ENCODE data around the gene FREY1. TPM values are rescaled to one million over a fixed set of nuclear protein-coding genes. Genes with fewer than 3 reads are reported as not detected.
A peak's percentile ranks its signal among the peaks of the same experiment; 100 is the strongest.

FREY1 gene
- total and polyA plus RNA-seq, 9 of the 15 experiments (the other 6 are each of a cell fraction or from before 2014, with no cell fraction given), result 0.25 to 1.5 (median 1.1) TPM; not detected in 5

DNA sequence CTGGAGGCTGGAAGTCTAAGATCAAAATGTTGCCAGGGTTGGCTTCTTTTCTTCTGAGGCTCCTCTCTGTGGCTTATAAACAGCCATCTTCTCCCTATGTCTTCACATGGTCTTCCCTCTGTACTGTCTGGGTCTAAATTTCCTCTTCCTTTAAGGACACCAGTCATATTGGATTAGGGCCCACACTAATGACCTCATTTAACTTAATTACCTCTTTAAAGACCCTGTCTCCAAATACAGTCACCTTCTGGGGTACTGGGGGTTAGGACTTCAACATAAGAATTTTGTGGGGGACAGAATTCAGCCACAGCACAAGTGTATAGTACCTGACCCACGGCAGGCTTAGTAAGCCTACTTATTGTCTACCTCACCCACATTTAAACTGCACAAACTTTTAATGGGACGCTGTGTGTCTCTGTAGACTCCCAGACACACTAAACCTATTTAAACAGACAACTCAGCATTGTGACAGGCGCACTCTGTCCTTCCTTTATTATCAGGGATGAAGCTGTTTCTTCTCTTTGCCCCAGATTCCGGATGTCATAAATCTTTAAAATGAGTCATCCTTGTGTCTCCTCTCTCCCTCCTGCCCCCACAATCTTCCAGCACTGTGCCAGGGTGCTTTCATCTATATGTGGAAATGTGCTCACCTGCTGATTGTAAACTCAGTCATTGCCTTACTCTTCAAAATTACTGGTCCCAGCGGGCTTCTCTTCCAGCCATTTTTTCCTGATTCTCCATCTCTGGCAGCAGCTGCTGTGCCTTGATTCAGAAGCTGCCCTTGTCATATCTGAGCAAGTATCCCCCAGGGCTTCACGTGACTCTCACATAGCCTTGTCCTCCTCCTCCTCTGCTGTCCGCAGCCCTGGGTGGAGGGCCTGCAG, 27.0 kb downstream of the FREY1 start (continued):
- TF ChIP-seq ZNF165 (CRISPR knock-in tag; IDR thresholded peaks at IDR 0.05; ENCODE audit: borderline replicate concordance) (no peak), KAT7 (CRISPR knock-in tag; IDR thresholded peaks at IDR 0.05; ENCODE audit: borderline replicate concordance) (no peak), ZNF79 (CRISPR knock-in tag; IDR thresholded peaks at IDR 0.05; ENCODE audit: low read depth) (no peak), LARP7 (IDR thresholded peaks at IDR 0.05) (no peak), IRF2 (CRISPR knock-in tag; IDR thresholded peaks at IDR 0.05) (no peak), CC2D1A (IDR thresholded peaks at IDR 0.05) (no peak), HOXB6 (CRISPR knock-in tag; IDR thresholded peaks at IDR 0.05; ENCODE audit: borderline replicate concordance) (no peak), MTA3 (IDR thresholded peaks at IDR 0.05; ENCODE audit: borderline replicate concordance) (no peak), CBFA2T3 (IDR thresholded peaks at IDR 0.05) (peak; percentile 83), MNT (conservative IDR thresholded peaks at IDR 0.05) (peak in 1 of 2 experiments; percentile 48; a peak in 1 of 4 replicates), ZBTB17 (CRISPR knock-in tag; IDR thresholded peaks at IDR 0.05) (no peak), KLF16 (IDR thresholded peaks at IDR 0.05) (0 out of 2 replicates have a peak, but pooled peaks have one; percentile 18), HEY1 (CRISPR knock-in tag; IDR thresholded peaks at IDR 0.05; ENCODE audit: borderline replicate concordance) (no peak), JUNB (CRISPR knock-in tag; conservative IDR thresholded peaks at IDR 0.05) (peak; percentile 55; the same call in 1 of the 2 replicates), NFATC3 (IDR thresholded peaks at IDR 0.05) (no peak), PURB (CRISPR knock-in tag; IDR thresholded peaks at IDR 0.05; ENCODE audit: low read depth) (no peak)
- TF ChIP-seq, protein P1, sequence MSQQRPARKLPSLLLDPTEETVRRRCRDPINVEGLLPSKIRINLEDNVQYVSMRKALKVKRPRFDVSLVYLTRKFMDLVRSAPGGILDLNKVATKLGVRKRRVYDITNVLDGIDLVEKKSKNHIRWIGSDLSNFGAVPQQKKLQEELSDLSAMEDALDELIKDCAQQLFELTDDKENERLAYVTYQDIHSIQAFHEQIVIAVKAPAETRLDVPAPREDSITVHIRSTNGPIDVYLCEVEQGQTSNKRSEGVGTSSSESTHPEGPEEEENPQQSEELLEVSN (IDR thresholded peaks at IDR 0.05; ENCODE audit: borderline replicate concordance in 1 of 2, extremely low read depth in 1 of 2, insufficient read depth in 1 of 2, insufficient read length in 1 of 2, low read depth in 1 of 2, low read length in 1 of 2, poor library complexity in 1 of 2, severe bottlenecking in 1 of 2), result no peak

Measured in K562 (cell line).